GM12878 (cell line): ENCODE results near the gene NUP93. TPM values are rescaled to one million over a fixed set of nuclear protein-coding genes. Genes with fewer than 3 reads are reported as not detected.
A peak's percentile ranks its signal among the peaks of the same experiment; 100 is the strongest.

Experiments
- ATAC-seq: fragments of 200-7000 bp; cut with Tn5 transposase; 3 replicates; pipeline ENCODE4 v1.9.1; 2020; ENCODE audit warnings: mild to moderate bottlenecking, moderate library complexity
- BruUV-seq: library from RNA; stranded (reverse); fragments of 400-500 nt; replicated peaks from 2 replicates; lab custom pipeline; 2021; lab: Mats Ljungman, UMichigan
- CTCF ChIA-PET: fragments of 300-600 bp; sonication (Branson Sonifier 250); formaldehyde crosslinking; extraction: SDS; loops from one replicate; lab custom pipeline; 2021; ENCODE audit warnings: inconsistent platforms; lab: Yijun Ruan, JAX
- POLR2A ChIA-PET: fragments of 350-600 bp; formaldehyde crosslinking; extraction: SDS; loops from one replicate; lab custom pipeline; 2021; ENCODE audit warnings: inconsistent platforms; lab: Charles Lee
- RAD21 ChIA-PET: fragments of 300-600 bp; sonication (Branson Sonifier 250); formaldehyde crosslinking; loops from one replicate; lab custom pipeline; 2023; ENCODE audit warnings: antibody characterized with exemption; ENCODE audit not compliant: unreplicated experiment; lab: Charles Lee
- SMC1A ChIA-PET: fragments of 300-600 bp; sonication (Branson Sonifier 250); formaldehyde crosslinking; loops from one replicate; lab custom pipeline; 2023; ENCODE audit not compliant: unreplicated experiment, uncharacterized antibody; lab: Charles Lee
- DNase-seq: peaks from one replicate; pipeline ENCODE4 v3.0.0-alpha.2; 2011; ENCODE audit warnings: low read depth, low spot score
- FAIRE-seq: peaks from 3 replicates; lab custom pipeline; 2011; peaks lifted over from hg19 to GRCh38; lab: Jason Lieb, UNC
- H2AFZ ChIP-seq: 2 replicates; pipeline ENCODE4 v1.6.0; 2011; ENCODE audit warnings: low read depth, low read length, control low read depth; ENCODE audit not compliant: control insufficient read depth
- H3K27ac ChIP-seq: 2 replicates; pipeline ENCODE4 v1.5.1; 2011; ENCODE audit warnings: control low read depth; ENCODE audit not compliant: control insufficient read depth, insufficient read depth
- H3K27me3 ChIP-seq, 2 experiments: replicated peaks in 1 of 2; 2 replicates each; pipeline versions ENCODE4 v1.6.0 to v1.6.1; 2011; ENCODE audit warnings: low read length in 1 of 2; ENCODE audit not compliant: control insufficient read depth in 2 of 2, insufficient read depth in 2 of 2
- H3K36me3 ChIP-seq, 2 experiments: 2 replicates each; pipeline ENCODE4 v1.5.1; 2011; ENCODE audit warnings: low read length in 1 of 2; ENCODE audit not compliant: control insufficient read depth in 2 of 2, insufficient read depth in 2 of 2
- H3K4me1 ChIP-seq: 2 replicates; pipeline ENCODE4 v1.6.1; 2011; ENCODE audit warnings: mild to moderate bottlenecking, low read length, moderate library complexity, mixed read lengths; ENCODE audit not compliant: control insufficient read depth, insufficient read depth
- H3K4me2 ChIP-seq: 2 replicates; pipeline ENCODE4 v1.6.0; 2011; ENCODE audit warnings: control low read depth; ENCODE audit not compliant: control insufficient read depth, insufficient read depth
- H3K4me3 ChIP-seq: fragments of 200-600 bp; sonication (generic); 2 replicates; pipeline ENCODE4 v1.5.1; 2016
- H3K79me2 ChIP-seq: 2 replicates; pipeline ENCODE4 v1.6.0; 2011; ENCODE audit warnings: low read length; ENCODE audit not compliant: control insufficient read depth, insufficient read depth
- H3K9ac ChIP-seq: 2 replicates; pipeline ENCODE4 v1.8.0; 2011; ENCODE audit warnings: low read length, control low read depth, mixed read lengths; ENCODE audit not compliant: control insufficient read depth, insufficient read depth
- H3K9me3 ChIP-seq: replicated peaks from 3 replicates; pipeline ENCODE4 v1.5.1; 2011; ENCODE audit warnings: mild to moderate bottlenecking, low read length; ENCODE audit not compliant: control insufficient read depth, insufficient read depth
- H4K20me1 ChIP-seq: 2 replicates; pipeline ENCODE4 v1.6.0; 2011; ENCODE audit not compliant: control insufficient read depth, insufficient read depth
- CBX5 ChIP-seq: sonication (generic); IDR thresholded peaks from 2 replicates; pipeline ENCODE4 v1.6.1; 2016; ENCODE audit warnings: low read depth, moderate library complexity, mild to moderate bottlenecking, inconsistent platforms
- NFYB ChIP-seq: IDR thresholded peaks from 2 replicates; pipeline ENCODE4 v1.6.1; 2011; ENCODE audit warnings: low read depth, mild to moderate bottlenecking, low read length, improper control_type of control experiment, moderate library complexity; ENCODE audit not compliant: insufficient read depth
- NR2C1 ChIP-seq: fragments of 450-650 bp; IDR thresholded peaks from 2 replicates; pipeline ENCODE4 v1.6.1; 2017; ENCODE audit warnings: antibody characterized with exemption, mild to moderate bottlenecking, moderate library complexity
- WGBS: methylation state at CpG from one replicate; pipeline ENCODE4 v1.1.6; 2016; ENCODE audit warnings: low lambda C conversion rate; ENCODE audit not compliant: insufficient replicate concordance, insufficient coverage; ENCODE audit errors: missing lambda C conversion rate; 5-methylcytosine and 5-hydroxymethylcytosine counted together
- in situ Hi-C: fragments of 300-500 bp; cut with MboI; formaldehyde crosslinking; loops from 9 replicates; pipeline ENCODE4 v1.14.3; 2018; ENCODE audit warnings: mixed read lengths
- intact Hi-C: fragments of 100-400 bp; cut with micrococcal nuclease; formaldehyde crosslinking; loops from one replicate; pipeline ENCODE4 v1.14.2; 2022; ENCODE audit not compliant: unreplicated experiment
- polyA plus RNA-seq, 11 experiments: library from polyadenylated mRNA; depleted of rRNA in 4 of 11; unstranded in 6 of 11; stranded (reverse) in 5 of 11; fragments of >200 nt; fragmentation: Nextera tagmentation in 4 of 11; fragmentation: Illumina TruSeq in 1 of 11; extraction: Ambion mirVana in 4 of 11; extraction: Trizol in 1 of 11; gene quantifications; 1 replicate in 1 of 11; 2 replicates in 10 of 11; pipeline versions ENCODE4 v1.2.1 to v1.2.3, GENCODE V29; 2011 to 2016; ENCODE audit warnings: inconsistent platforms in 2 of 11, missing spikeins in 2 of 11, low read depth in 1 of 11
- total RNA-seq, 4 experiments: library from RNA; depleted of rRNA in 3 of 4; stranded (reverse); fragments of >200 nt in 3 of 4; fragmentation: Illumina TruSeq in 1 of 4; extraction: Trizol in 1 of 4; gene quantifications; 2 replicates each; pipeline versions ENCODE4 v1.2.1 to v1.2.3, GENCODE V29; 2013 to 2021
- TF ChIP-seq, protein P1 (sequence below): fragments of 450-650 bp; IDR thresholded peaks from 2 replicates; pipeline ENCODE4 v1.6.1; 2014; ENCODE audit warnings: mild to moderate bottlenecking
- TF ChIP-seq, protein P2 (sequence below): fragments of 450-650 bp; IDR thresholded peaks from 2 replicates; pipeline ENCODE4 v1.6.1; 2017; ENCODE audit warnings: mild to moderate bottlenecking, moderate library complexity

NUP93 gene
- total and polyA plus RNA-seq, 10 of the 15 experiments (the other 5 are each of a cell fraction or from before 2014, with no cell fraction given): 82.2 to 175 (median 101) TPM

DNA sequence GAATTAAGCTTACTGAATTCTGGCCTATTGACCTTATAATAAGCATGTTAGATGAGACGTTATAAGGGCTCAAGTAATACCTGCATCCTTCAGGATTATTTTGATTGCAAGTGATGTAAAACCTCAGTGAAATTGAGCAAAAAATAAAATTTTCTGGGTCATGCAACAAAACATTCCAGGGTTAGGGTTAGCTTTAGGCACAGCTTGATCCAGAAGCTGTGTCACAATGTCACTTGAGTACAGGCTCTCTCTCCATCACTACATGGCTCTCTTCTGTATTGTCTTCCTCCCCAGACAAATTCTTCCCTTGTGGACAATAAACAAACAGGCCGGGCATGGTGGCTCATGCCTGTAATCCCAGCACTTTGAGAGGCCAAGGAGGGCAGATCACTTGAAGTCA, 3.6 kb upstream of the NUP93 start:
- POLR2A ChIA-PET: no interaction called here
- no peaks in the 10 kb centered on the region for H4K20me1 ChIP-seq
- H3K4me3 ChIP-seq: no peak overlapping the region
- BruUV-seq: no TSS peak
- H3K27ac ChIP-seq: no peak overlapping the region
- no peak for DNase-seq
- SMC1A ChIA-PET: interaction anchor here (0.6 to 2.5 kb wide), 2 partner anchors 10 to 794 kb away, joined by 3 to 6 read pairs; no protein-coding TSS in a partner anchor
- RAD21 ChIA-PET: no interaction called here
- no peak overlapping the region for H2AFZ ChIP-seq
- 80% methylated on average over 2 of the region's 2 CpGs for WGBS
- CTCF ChIA-PET: interaction anchor here (0.7 kb wide), 1 partner anchor 18 kb away, joined by 3 read pairs; no protein-coding TSS in a partner anchor
- in situ Hi-C loops: no loop called here
- H3K27me3 ChIP-seq: no peaks in the 10 kb centered on the region
- H3K4me2 ChIP-seq: no peak overlapping the region
- H3K9me3 ChIP-seq: no peaks in the 10 kb centered on the region
- H3K9ac ChIP-seq: no peak overlapping the region
- FAIRE-seq: no peak
- peaks cover 14% of the 10 kb centered on the region for H3K79me2 ChIP-seq
- ATAC-seq: no peak
- intact Hi-C loops: no loop called here
- no peak for TF ChIP-seq CBX5
- TF ChIP-seq, protein P1, sequence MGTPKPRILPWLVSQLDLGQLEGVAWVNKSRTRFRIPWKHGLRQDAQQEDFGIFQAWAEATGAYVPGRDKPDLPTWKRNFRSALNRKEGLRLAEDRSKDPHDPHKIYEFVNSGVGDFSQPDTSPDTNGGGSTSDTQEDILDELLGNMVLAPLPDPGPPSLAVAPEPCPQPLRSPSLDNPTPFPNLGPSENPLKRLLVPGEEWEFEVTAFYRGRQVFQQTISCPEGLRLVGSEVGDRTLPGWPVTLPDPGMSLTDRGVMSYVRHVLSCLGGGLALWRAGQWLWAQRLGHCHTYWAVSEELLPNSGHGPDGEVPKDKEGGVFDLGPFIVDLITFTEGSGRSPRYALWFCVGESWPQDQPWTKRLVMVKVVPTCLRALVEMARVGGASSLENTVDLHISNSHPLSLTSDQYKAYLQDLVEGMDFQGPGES: no peak
- TF ChIP-seq NR2C1: no peak
- TF ChIP-seq, all 136 proteins: peak for 0
- no peaks in the 10 kb centered on the region for H3K36me3 ChIP-seq
- H3K4me1 ChIP-seq: peaks cover 2% of the 10 kb centered on the region

DNA sequence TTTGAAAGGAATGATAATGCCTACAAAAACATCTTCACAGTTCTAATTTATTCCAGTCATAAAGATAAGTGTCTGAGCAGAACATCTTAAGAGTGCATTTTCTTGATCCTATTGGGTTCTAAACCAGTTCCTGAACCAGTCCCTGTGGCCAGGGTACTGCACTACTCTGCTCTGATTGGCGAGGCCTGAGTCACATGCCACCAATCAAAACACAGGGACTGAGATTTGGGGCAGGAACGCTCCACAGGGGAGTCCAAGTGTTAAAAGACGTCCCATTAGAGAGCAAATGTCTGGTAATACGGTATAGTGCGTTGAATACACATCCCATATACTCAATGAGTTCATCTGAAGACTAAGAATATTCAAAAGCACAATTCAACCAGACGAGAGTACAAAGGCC, 3.0 kb upstream of the NUP93 start:
- H3K4me1 ChIP-seq: peaks cover 7% of the 10 kb centered on the region
- no peak overlapping the region for H3K27ac ChIP-seq
- in situ Hi-C loops (no loop called here), intact Hi-C loops (no loop called here)
- DNase-seq (no peak), ATAC-seq (no peak), FAIRE-seq (no peak)
- RAD21 ChIA-PET: no interaction called here
- WGBS: 61% methylated on average over 6 of the region's 6 CpGs
- peak; percentile 69 for TF ChIP-seq NFYB
- TF ChIP-seq, protein P2, sequence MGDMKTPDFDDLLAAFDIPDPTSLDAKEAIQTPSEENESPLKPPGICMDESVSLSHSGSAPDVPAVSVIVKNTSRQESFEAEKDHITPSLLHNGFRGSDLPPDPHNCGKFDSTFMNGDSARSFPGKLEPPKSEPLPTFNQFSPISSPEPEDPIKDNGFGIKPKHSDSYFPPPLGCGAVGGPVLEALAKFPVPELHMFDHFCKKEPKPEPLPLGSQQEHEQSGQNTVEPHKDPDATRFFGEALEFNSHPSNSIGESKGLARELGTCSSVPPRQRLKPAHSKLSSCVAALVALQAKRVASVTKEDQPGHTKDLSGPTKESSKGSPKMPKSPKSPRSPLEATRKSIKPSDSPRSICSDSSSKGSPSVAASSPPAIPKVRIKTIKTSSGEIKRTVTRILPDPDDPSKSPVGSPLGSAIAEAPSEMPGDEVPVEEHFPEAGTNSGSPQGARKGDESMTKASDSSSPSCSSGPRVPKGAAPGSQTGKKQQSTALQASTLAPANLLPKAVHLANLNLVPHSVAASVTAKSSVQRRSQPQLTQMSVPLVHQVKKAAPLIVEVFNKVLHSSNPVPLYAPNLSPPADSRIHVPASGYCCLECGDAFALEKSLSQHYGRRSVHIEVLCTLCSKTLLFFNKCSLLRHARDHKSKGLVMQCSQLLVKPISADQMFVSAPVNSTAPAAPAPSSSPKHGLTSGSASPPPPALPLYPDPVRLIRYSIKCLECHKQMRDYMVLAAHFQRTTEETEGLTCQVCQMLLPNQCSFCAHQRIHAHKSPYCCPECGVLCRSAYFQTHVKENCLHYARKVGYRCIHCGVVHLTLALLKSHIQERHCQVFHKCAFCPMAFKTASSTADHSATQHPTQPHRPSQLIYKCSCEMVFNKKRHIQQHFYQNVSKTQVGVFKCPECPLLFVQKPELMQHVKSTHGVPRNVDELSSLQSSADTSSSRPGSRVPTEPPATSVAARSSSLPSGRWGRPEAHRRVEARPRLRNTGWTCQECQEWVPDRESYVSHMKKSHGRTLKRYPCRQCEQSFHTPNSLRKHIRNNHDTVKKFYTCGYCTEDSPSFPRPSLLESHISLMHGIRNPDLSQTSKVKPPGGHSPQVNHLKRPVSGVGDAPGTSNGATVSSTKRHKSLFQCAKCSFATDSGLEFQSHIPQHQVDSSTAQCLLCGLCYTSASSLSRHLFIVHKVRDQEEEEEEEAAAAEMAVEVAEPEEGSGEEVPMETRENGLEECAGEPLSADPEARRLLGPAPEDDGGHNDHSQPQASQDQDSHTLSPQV: no peak
- no peak overlapping the region for H2AFZ ChIP-seq
- POLR2A ChIA-PET: no interaction called here
- H3K27me3 ChIP-seq: no peaks in the 10 kb centered on the region
- no TSS peak for BruUV-seq
- peaks cover 20% of the 10 kb centered on the region for H3K79me2 ChIP-seq
- SMC1A ChIA-PET: interaction anchor here (1.1 to 2.5 kb wide), 4 partner anchors 9 to 12 kb away, joined by 3 to 6 read pairs (median 4); no protein-coding TSS in a partner anchor
- H3K9ac ChIP-seq: no peak overlapping the region
- no peak overlapping the region for H3K4me3 ChIP-seq
- H3K4me2 ChIP-seq: no peak overlapping the region
- H3K36me3 ChIP-seq: no peaks in the 10 kb centered on the region
- H3K9me3 ChIP-seq: no peaks in the 10 kb centered on the region
- no peaks in the 10 kb centered on the region for H4K20me1 ChIP-seq
- CTCF ChIA-PET: interaction anchor here (0.7 kb wide), 1 partner anchor 18 kb away, joined by 3 read pairs; no protein-coding TSS in a partner anchor
